Osteoblast (primary cell): ENCODE results near the gene LAMA5. TPM values are rescaled to one million over a fixed set of nuclear protein-coding genes. Genes with fewer than 3 reads are reported as not detected.

Experiments
- DNase-seq: peaks from one replicate; pipeline ENCODE4 v3.0.0; 2011; ENCODE audit warnings: low spot score, mixed read lengths; ENCODE audit not compliant: insufficient read length; ENCODE audit errors: missing footprints
- H2AFZ ChIP-seq: 2 replicates; pipeline ENCODE4 v1.6.0; 2011; ENCODE audit warnings: mild to moderate bottlenecking, low read length
- H3K27ac ChIP-seq: 2 replicates; pipeline ENCODE4 v1.5.1; 2011; ENCODE audit warnings: mild to moderate bottlenecking, low read depth, low read length, moderate library complexity
- H3K27me3 ChIP-seq: 2 replicates; pipeline ENCODE4 v1.6.0; 2012; ENCODE audit warnings: mild to moderate bottlenecking, control low read depth, inconsistent platforms, low read length, moderate library complexity; ENCODE audit not compliant: insufficient read depth
- H3K36me3 ChIP-seq: 2 replicates; pipeline ENCODE4 v1.5.1; 2011; ENCODE audit warnings: mild to moderate bottlenecking, low read length, control low read depth, moderate library complexity; ENCODE audit not compliant: insufficient read depth
- H3K4me1 ChIP-seq: 2 replicates; pipeline ENCODE4 v1.5.1; 2011; ENCODE audit warnings: mild to moderate bottlenecking, low read length, control low read depth, moderate library complexity; ENCODE audit not compliant: insufficient read depth
- H3K4me2 ChIP-seq: 2 replicates; pipeline ENCODE4 v1.6.0; 2011; ENCODE audit warnings: mild to moderate bottlenecking, low read length; ENCODE audit not compliant: insufficient read depth
- H3K4me3 ChIP-seq: fragments of 200-600 bp; sonication (generic); 3 replicates; pipeline ENCODE4 v1.5.1; 2012; ENCODE audit warnings: mild to moderate bottlenecking, low read length, inconsistent platforms; ENCODE audit not compliant: insufficient read depth
- H3K79me2 ChIP-seq: 2 replicates; pipeline ENCODE4 v1.6.0; 2012; ENCODE audit warnings: mild to moderate bottlenecking, low read length, control low read depth, inconsistent platforms; ENCODE audit not compliant: insufficient read depth
- H3K9me3 ChIP-seq: 2 replicates; pipeline ENCODE4 v1.5.1; 2011; ENCODE audit warnings: low read depth, low read length, control low read depth
- H4K20me1 ChIP-seq: 2 replicates; pipeline ENCODE4 v1.6.0; 2012; ENCODE audit warnings: mild to moderate bottlenecking, low read length, control low read depth; ENCODE audit not compliant: insufficient read depth
- total RNA-seq: library from RNA; depleted of rRNA; stranded (reverse); fragments of >200 nt; gene quantifications from 2 replicates; pipeline ENCODE4 v1.2.3, GENCODE V29; 2012
- TF ChIP-seq, protein P1 (sequence below): IDR thresholded peaks from 2 replicates; pipeline ENCODE4 v1.5.1; 2011; ENCODE audit warnings: mild to moderate bottlenecking, low read depth, low read length, moderate library complexity; ENCODE audit errors: extremely low read depth

The LAMA5 gene
- total RNA-seq, 1 donor = 2.2 TPM

- H3K27me3 ChIP-seq = no peaks in the 10 kb centered on the region
Observed at GRCh38 chr20:62289898-62290297, 77.2 kb downstream of the LAMA5 start.

GRCh38 chr20:62289131-62289530 is 78.0 kb downstream of the LAMA5 start:
- no peaks in the 10 kb centered on the region for H3K27me3 ChIP-seq
- no peaks in the 10 kb centered on the region for H3K4me1 ChIP-seq
- no peak overlapping the region for H3K4me3 ChIP-seq
- TF ChIP-seq, protein P1, sequence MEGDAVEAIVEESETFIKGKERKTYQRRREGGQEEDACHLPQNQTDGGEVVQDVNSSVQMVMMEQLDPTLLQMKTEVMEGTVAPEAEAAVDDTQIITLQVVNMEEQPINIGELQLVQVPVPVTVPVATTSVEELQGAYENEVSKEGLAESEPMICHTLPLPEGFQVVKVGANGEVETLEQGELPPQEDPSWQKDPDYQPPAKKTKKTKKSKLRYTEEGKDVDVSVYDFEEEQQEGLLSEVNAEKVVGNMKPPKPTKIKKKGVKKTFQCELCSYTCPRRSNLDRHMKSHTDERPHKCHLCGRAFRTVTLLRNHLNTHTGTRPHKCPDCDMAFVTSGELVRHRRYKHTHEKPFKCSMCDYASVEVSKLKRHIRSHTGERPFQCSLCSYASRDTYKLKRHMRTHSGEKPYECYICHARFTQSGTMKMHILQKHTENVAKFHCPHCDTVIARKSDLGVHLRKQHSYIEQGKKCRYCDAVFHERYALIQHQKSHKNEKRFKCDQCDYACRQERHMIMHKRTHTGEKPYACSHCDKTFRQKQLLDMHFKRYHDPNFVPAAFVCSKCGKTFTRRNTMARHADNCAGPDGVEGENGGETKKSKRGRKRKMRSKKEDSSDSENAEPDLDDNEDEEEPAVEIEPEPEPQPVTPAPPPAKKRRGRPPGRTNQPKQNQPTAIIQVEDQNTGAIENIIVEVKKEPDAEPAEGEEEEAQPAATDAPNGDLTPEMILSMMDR = no peak
- peaks cover 53% of the 10 kb centered on the region for H3K36me3 ChIP-seq
- H3K9me3 ChIP-seq = no peaks in the 10 kb centered on the region
- H3K79me2 ChIP-seq = no peaks in the 10 kb centered on the region
- H3K4me2 ChIP-seq = no peak overlapping the region
- no peak for DNase-seq
- H2AFZ ChIP-seq = no peak overlapping the region
- H4K20me1 ChIP-seq = no peaks in the 10 kb centered on the region
- no peak overlapping the region for H3K27ac ChIP-seq

More at GRCh38 chr20:62289898-62290297, 77.2 kb downstream of the LAMA5 start:
- no peak overlapping the region for H3K4me3 ChIP-seq
- no peak for DNase-seq
- no peaks in the 10 kb centered on the region for H4K20me1 ChIP-seq
- no peaks in the 10 kb centered on the region for H3K9me3 ChIP-seq
- H3K27ac ChIP-seq = no peak overlapping the region
- H3K36me3 ChIP-seq = peaks cover 51% of the 10 kb centered on the region
- no peak overlapping the region for H3K4me2 ChIP-seq
- H3K79me2 ChIP-seq = no peaks in the 10 kb centered on the region
- H2AFZ ChIP-seq = no peak overlapping the region
- no peaks in the 10 kb centered on the region for H3K4me1 ChIP-seq
- TF ChIP-seq, protein P1 = no peak

GRCh38 chr20:62288535-62289105 is 78.5 kb downstream of the LAMA5 start:
- H3K4me2 ChIP-seq = no peak overlapping the region

GRCh38 chr20:62287759-62288534 is 79.2 kb downstream of the LAMA5 start:
- Histone ChIP-seq H2AFZ (no peak overlapping the region), H3K4me1 (no peaks in the 10 kb centered on the region), H3K4me3 (no peak overlapping the region), H3K4me2 (no peak overlapping the region), H3K27ac (no peak overlapping the region), H4K20me1 (no peaks in the 10 kb centered on the region), H3K79me2 (no peaks in the 10 kb centered on the region), H3K36me3 (peaks cover 54% of the 10 kb centered on the region), H3K27me3 (no peaks in the 10 kb centered on the region), H3K9me3 (no peaks in the 10 kb centered on the region)
- DNase-seq = peak; percentile 23
- TF ChIP-seq, protein P1 = no peak

More at GRCh38 chr20:62288535-62289105, 78.5 kb downstream of the LAMA5 start:
- H3K79me2 ChIP-seq = no peaks in the 10 kb centered on the region
- TF ChIP-seq, protein P1 = no peak
- H3K4me3 ChIP-seq = no peak overlapping the region
- H3K4me1 ChIP-seq = no peaks in the 10 kb centered on the region
- no peak overlapping the region for H2AFZ ChIP-seq
- no peak overlapping the region for H3K27ac ChIP-seq
- no peaks in the 10 kb centered on the region for H3K27me3 ChIP-seq
- peaks cover 53% of the 10 kb centered on the region for H3K36me3 ChIP-seq
- H3K9me3 ChIP-seq = no peaks in the 10 kb centered on the region
- no peaks in the 10 kb centered on the region for H4K20me1 ChIP-seq
- DNase-seq = peak; percentile 18
